ENCODE data around the gene SMPD3.
A peak's percentile ranks its signal among the peaks of the same experiment; 100 is the strongest.

The SMPD3 gene

GRCh38 chr16:68328151-68328859 lies 120.0 kb downstream of the SMPD3 start:
- peak; percentile 89 for DNase-seq (ENCODE audit: low read depth)

- DNase-seq (ENCODE audit: low read depth) = no peak
These were observed 123.4 kb downstream of the SMPD3 start for GRCh38 chr16:68324780-68325357.

GRCh38 chr16:68324336-68324735 lies 124.0 kb downstream of the SMPD3 start:
- no peak for DNase-seq (ENCODE audit: low read depth)

- no peak for DNase-seq (ENCODE audit: low read depth)
These were observed 129.0 kb downstream of the SMPD3 start for GRCh38 chr16:68319185-68319908.

GRCh38 chr16:68313116-68313515 lies 135.2 kb downstream of the SMPD3 start:
- no peak for DNase-seq (ENCODE audit: low read depth)

- peak; percentile 95 for DNase-seq (ENCODE audit: low read depth)
These were observed 137.4 kb downstream of the SMPD3 start, which contains the start of the genes PRMT7 and SLC7A6OS for GRCh38 chr16:68310774-68311511. TSS of gene PRMT7 (plus strand) at chr16:68311019. CDS start at chr16:68315980, 4,961 bp downstream. TSS of gene SLC7A6OS (minus strand) at chr16:68310946. CDS start at chr16:68310926, 20 bp downstream.

GRCh38 chr16:68310437-68310773 lies 137.9 kb downstream of the SMPD3 start:
- no peak for DNase-seq (ENCODE audit: low read depth)

- no peak for DNase-seq (ENCODE audit: low read depth)
These were observed 138.5 kb downstream of the SMPD3 start for GRCh38 chr16:68309799-68310198.
